NCI-H345 treated with DMSO at 0.1 percent for 48 hours (cell line): Measurements from ENCODE around the gene PLCB1.
A peak's percentile ranks its signal among the peaks of the same experiment; 100 is the strongest.
"Not testable (repeated sequence)": the region's sequence is repeated elsewhere in the genome, so short reads cannot be mapped to it uniquely, and the experiment has no call there.

Experiments
- DNase-seq: peaks from one replicate; lab custom pipeline; 2025; ENCODE audit not compliant: unreplicated experiment; lab: John Stamatoyannopoulos, UW

The PLCB1 gene

GRCh38 chr20:8363970-8364733 lies 232.1 kb downstream of the PLCB1 start:
- no peak for DNase-seq

- no peak for DNase-seq
Measured at GRCh38 chr20:8364734-8365078, 232.6 kb downstream of the PLCB1 start.

- no peak for DNase-seq
Measured at GRCh38 chr20:8365634-8366033, 233.6 kb downstream of the PLCB1 start.

- DNase-seq, result no peak
Measured at GRCh38 chr20:8366303-8366923, 234.3 kb downstream of the PLCB1 start.

- DNase-seq, result no peak
Measured at GRCh38 chr20:8367689-8368088, 235.6 kb downstream of the PLCB1 start.

GRCh38 chr20:8368670-8369069 lies 236.6 kb downstream of the PLCB1 start:
- no peak for DNase-seq

- no peak for DNase-seq
Measured at GRCh38 chr20:8369311-8369710, 237.2 kb downstream of the PLCB1 start.

GRCh38 chr20:8370774-8371173 lies 238.7 kb downstream of the PLCB1 start:
- no peak for DNase-seq

- no peak for DNase-seq
Measured at GRCh38 chr20:8372824-8373380, 240.8 kb downstream of the PLCB1 start.

GRCh38 chr20:8373579-8373978 lies 241.5 kb downstream of the PLCB1 start:
- DNase-seq, result no peak

- no peak for DNase-seq
Measured at GRCh38 chr20:8375898-8376297, 243.8 kb downstream of the PLCB1 start.

GRCh38 chr20:8376940-8377339 lies 244.9 kb downstream of the PLCB1 start:
- no peak for DNase-seq

- DNase-seq, result not testable (repeated sequence)
Measured at GRCh38 chr20:8379125-8379524, 247.1 kb downstream of the PLCB1 start.

GRCh38 chr20:8385247-8385646 lies 253.2 kb downstream of the PLCB1 start:
- no peak for DNase-seq

- no peak for DNase-seq
Measured at GRCh38 chr20:8386991-8387390, 254.9 kb downstream of the PLCB1 start.

- DNase-seq, result no peak
Measured at GRCh38 chr20:8388141-8388540, 256.1 kb downstream of the PLCB1 start.

GRCh38 chr20:8388707-8389106 lies 256.6 kb downstream of the PLCB1 start:
- DNase-seq, result no peak

- peak; percentile 73 for DNase-seq
Measured at GRCh38 chr20:8389381-8390036, 257.4 kb downstream of the PLCB1 start.

- no peak for DNase-seq
Measured at GRCh38 chr20:8390037-8390433, 258.0 kb downstream of the PLCB1 start.

- DNase-seq, result no peak
Measured at GRCh38 chr20:8390500-8390899, 258.4 kb downstream of the PLCB1 start.

GRCh38 chr20:8393381-8393780 lies 261.3 kb downstream of the PLCB1 start:
- DNase-seq, result no peak
